ENCODE measurements around the gene TSPAN12. TPM values are rescaled to one million over a fixed set of nuclear protein-coding genes. Genes with fewer than 3 reads are reported as not detected.

Gene TSPAN12
- total RNA-seq, 1 experiment from 2014 or later: 8.7 TPM

GRCh38 chr7:120813546-120814252 is 44.2 kb downstream of the TSPAN12 start:
- Histone ChIP-seq H3K23ac (ENCODE audit: insufficient read length, low read depth, low read length) (no peak overlapping the region), H4K91ac (ENCODE audit: insufficient read length, low read depth, low read length) (no peak overlapping the region), H2AK5ac (ENCODE audit: insufficient read length, low read length) (no peak overlapping the region), H3K18ac (ENCODE audit: insufficient read length, low read depth, low read length) (no peak overlapping the region), H2BK15ac (ENCODE audit: low read depth, low read length) (no peak overlapping the region), H3T11ph (ENCODE audit: low read length) (no peak overlapping the region), H2AFZ (ENCODE audit: low read length) (no peak overlapping the region), H4K8ac (replicated peaks; ENCODE audit: insufficient read length, low read depth, low read length) (no peak overlapping the region), H3K14ac (ENCODE audit: insufficient read depth, low read length) (no peak overlapping the region), H3K27ac (ENCODE audit: insufficient read length, low read depth, low read length) (no peak overlapping the region), H2BK5ac (ENCODE audit: insufficient read length, low read length) (no peak overlapping the region), H3K23me2 (ENCODE audit: insufficient read length, low read depth, low read length, poor library complexity, severe bottlenecking) (no peaks in the 10 kb centered on the region), H3K56ac (ENCODE audit: insufficient read length, low read depth, low read length) (no peak overlapping the region), H3K4me1 (ENCODE audit: insufficient read depth, low read length) (no peaks in the 10 kb centered on the region; the same call in 1 of the 2 replicates), H3K4me2 (ENCODE audit: insufficient read depth, insufficient read length, low read length) (no peak overlapping the region), H2BK20ac (ENCODE audit: low read depth, low read length, poor library complexity, severe bottlenecking) (no peak overlapping the region), H2BK12ac (ENCODE audit: insufficient read length, low read depth, low read length) (no peak overlapping the region), H4K20me1 (ENCODE audit: control insufficient read depth, insufficient read depth, insufficient read length) (no peaks in the 10 kb centered on the region), H3K9me3 (ENCODE audit: control insufficient read depth, low read depth, low read length) (no peaks in the 10 kb centered on the region), H3K27me3 (ENCODE audit: insufficient read depth, low read length) (no peaks in the 10 kb centered on the region), H3K79me2 (ENCODE audit: insufficient read depth, low read length) (no peaks in the 10 kb centered on the region), H4K5ac (ENCODE audit: insufficient read length, low read depth, low read length) (no peak overlapping the region), H3K4ac (ENCODE audit: low read depth, low read length) (no peak overlapping the region), H3K79me1 (ENCODE audit: insufficient read depth, low read depth, low read length, poor library complexity, severe bottlenecking) (no peaks in the 10 kb centered on the region), H2BK120ac (ENCODE audit: low read depth, low read length, poor library complexity, severe bottlenecking) (no peak overlapping the region), H3K9ac (ENCODE audit: extremely low read depth, insufficient read length, low read length) (no peak overlapping the region)
- no peak for TF ChIP-seq CTCF (conservative IDR thresholded peaks at IDR 0.05)
- WGBS (ENCODE audit: extremely low coverage, insufficient read length, low lambda C conversion rate): no CpG with 5 or more reads among the region's 4 CpGs
- peaks cover 7 to 8% of the 10 kb centered on the region in 2 experiments for H3K4me1 Mint-ChIP-seq
- H3K27me3 Mint-ChIP-seq (ENCODE audit: low read depth): no peaks in the 10 kb centered on the region
- no peak overlapping the region; a peak in 1 of 7 replicates for H3K27ac Mint-ChIP-seq
- H3K4me3 Mint-ChIP-seq: no peak overlapping the region
- H3K9me3 Mint-ChIP-seq: no peaks in the 10 kb centered on the region; a peak in 1 of 5 replicates
- DNase-seq: no peak
- H3K36me3 Mint-ChIP-seq (ENCODE audit: insufficient read depth in 1 of 3, low read depth in 3 of 3): peaks cover 2 to 4% (median 4%) of the 10 kb centered on the region in 3 experiments; a peak in 3 of 7 replicates
